Posterior cingulate gyrus (tissue), 11 donors: ENCODE measurements around the gene GPR15.

Experiments
- DNase-seq, 10 donors: peaks; one replicate each; pipeline versions ENCODE4 v3.0.0 to v3.0.0-alpha.2; 2020 to 2021; ENCODE audit warnings: mixed read lengths in 3 of 10
- intact Hi-C: fragments of 100-400 bp; cut with DNase I; formaldehyde crosslinking; loops from one replicate; pipeline ENCODE4 v1.15.1; 2023

Gene GPR15

DNA sequence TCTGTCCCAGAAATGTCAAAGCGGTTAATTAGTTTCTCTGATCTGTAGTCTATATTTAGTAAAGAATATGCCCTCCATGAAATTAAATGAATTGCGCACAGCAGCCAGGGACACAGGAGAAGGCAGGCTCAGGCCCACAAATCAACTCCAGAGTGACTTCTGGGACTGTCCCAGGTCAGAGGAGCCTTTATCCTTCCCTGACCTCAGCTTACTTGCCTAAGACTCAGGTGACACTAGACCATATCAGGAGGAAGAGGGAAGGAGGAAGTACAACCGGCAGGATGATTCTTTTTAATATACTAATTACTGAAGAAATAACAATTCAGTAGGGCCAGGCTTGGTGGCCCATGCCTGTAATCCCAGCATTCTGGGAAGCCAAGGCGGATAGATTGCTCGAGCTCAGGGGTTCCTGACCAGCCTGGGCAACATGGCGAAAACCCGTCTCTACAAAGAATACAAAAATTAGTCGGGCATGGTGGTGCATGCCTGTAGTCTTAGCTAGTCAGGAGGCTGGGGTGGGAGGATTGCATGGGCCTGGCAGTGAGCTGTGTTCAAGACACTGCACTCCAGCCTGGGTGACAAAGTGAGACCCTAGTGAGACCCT lies 1.8 kb upstream of the GPR15 start:
- intact Hi-C loops: no loop called here
- no peak for DNase-seq

- DNase-seq: no peak
- intact Hi-C loops: no loop called here
These were observed 1.1 kb upstream of the GPR15 start for GRCh38 chr3:98530676-98531075.

GRCh38 chr3:98532275-98532637 lies 478 bp downstream of the GPR15 start:
- intact Hi-C loops: no loop called here
- DNase-seq: no peak

DNA sequence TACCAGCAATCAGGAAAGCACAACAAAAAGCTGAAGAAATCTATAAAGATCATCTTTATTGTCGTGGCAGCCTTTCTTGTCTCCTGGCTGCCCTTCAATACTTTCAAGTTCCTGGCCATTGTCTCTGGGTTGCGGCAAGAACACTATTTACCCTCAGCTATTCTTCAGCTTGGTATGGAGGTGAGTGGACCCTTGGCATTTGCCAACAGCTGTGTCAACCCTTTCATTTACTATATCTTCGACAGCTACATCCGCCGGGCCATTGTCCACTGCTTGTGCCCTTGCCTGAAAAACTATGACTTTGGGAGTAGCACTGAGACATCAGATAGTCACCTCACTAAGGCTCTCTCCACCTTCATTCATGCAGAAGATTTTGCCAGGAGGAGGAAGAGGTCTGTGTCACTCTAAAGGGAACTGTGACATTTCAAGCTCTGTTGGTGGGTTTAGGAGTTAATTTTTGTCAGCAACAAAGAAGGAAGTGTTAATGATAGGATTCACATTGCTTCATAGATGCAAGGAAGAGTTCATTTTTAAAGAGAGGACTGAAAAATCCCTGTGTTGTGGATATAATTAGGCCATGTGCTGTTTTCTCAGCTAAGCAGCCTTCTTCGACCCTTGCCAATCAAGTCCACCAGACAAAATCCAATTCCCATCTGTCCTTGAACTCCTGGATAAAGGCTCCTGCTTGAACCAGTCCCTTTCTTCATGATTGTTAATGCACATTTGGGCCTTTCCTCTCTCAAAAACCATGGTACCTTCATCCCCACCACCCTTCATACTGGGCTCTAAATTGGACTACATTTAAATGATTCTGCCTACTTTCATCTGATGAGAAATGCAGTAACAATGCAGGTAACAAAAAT lies 1.2 kb downstream of the GPR15 start:
- intact Hi-C loops: no loop called here

GRCh38 chr3:98534168-98534567 lies 2.4 kb downstream of the GPR15 start:
- DNase-seq: no peak
- intact Hi-C loops: no loop called here

More for the DNA sequence above, 1.2 kb downstream of the GPR15 start:
- no peak for DNase-seq

DNA sequence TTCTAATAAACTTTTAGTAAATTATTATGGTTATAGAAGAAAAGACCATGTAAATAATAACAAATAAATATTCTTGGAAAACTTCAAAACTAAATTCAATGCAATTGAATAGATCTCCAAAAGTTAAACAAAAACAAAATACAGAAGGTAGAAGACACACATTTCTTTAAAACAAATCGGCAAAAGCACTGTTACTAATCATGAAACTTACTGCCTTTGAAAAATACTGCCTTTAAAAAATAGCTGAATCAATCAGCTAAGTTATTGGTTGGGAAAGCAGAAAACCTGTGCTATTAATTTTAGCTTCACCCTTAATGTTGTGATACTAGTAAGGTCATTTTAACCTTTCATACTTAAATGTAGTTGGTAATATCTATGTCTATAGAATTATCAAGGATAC lies 3.0 kb downstream of the GPR15 start:
- intact Hi-C loops: no loop called here
- no peak for DNase-seq

DNA sequence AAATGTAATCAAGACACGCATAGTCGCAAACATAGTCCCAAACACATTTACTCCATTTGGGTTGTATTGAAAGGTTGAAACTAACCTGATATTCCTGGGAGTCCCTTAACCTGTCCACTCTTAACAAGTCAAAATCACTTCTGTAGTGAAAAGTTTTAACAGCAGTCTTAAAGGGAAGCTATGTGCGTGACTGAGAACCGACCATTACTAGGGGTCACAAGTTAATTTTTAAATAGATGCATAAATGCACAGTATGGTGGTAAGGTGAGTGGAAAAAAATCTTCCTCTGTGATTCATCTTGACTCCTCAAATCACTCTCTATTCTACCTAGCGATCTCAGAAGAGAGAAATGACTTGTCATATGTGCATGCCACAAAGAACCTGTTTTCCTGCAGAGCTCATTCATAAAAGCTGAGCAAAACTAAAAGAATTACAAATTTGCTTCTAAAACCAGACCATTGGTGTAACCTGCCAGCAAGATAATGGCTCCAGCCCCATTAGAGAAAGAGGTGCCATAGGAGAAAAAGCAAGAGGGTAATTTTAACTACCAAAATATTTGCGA lies 4.8 kb downstream of the GPR15 start:
- intact Hi-C loops: no loop called here
- DNase-seq: no peak

- intact Hi-C loops: no loop called here
- DNase-seq: no peak
These were observed 8.6 kb downstream of the GPR15 start for GRCh38 chr3:98540346-98540745.

DNA sequence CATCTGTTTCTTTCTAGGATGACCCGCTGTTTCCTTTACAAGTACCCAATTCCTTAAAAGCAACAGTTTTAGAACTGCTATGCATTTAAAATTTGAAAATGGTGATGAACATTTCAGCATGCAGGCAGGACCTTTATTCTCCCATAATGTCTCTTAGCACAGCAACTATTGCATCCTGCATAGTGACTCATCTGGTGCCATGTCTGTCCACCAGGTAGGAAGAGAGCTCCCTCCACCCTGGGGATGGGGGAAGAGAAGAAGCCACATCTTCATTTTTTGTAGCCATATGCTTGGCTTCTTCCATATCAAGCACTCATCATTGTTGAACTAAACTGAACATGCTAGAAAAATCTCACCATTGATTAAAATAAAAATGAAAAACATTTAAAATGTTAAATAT lies 9.9 kb downstream of the GPR15 start:
- DNase-seq: no peak
- intact Hi-C loops: no loop called here

DNA sequence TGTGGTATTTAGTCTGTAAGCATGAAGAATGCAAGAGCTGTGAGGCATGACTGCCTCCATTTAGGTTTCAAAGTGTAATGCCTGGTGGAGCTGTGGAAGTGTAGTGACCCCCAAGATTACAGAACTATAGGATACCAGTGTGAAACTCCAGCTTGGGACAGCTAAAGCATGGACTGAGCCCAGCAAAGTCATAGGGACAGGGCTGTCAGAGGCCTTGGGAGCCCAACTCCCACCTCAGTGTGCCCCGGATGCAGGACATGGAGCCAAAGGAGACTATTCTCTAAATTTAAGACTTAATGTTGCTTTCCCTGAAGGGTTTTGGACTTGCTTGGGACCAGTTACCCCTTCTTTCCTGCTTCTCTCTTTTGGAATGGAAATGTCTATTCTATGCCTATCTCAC lies 10.8 kb downstream of the GPR15 start:
- intact Hi-C loops: no loop called here
- DNase-seq: no peak

GRCh38 chr3:98545940-98546339 lies 14.2 kb downstream of the GPR15 start:
- intact Hi-C loops: no loop called here
- DNase-seq: no peak

DNA sequence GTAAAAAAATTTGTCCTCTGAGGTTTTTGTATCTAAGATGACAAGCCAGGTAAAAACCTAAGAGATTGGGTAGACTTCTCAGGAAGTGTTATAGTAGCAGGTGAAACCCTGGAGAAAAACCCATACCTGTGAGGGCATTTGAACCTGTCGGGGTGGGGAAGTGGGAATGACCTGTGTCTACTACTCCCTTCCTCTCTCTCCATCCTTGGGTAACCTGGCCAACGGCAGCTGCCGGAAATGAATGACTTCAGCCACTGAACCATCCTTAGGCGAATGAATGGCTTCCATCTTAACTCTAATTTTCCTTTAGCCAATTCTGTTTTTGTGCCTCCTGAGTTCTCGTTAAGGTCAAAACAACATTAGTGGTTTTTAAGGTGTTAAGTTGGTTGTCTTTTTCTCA lies 16.8 kb downstream of the GPR15 start:
- intact Hi-C loops: no loop called here

DNA sequence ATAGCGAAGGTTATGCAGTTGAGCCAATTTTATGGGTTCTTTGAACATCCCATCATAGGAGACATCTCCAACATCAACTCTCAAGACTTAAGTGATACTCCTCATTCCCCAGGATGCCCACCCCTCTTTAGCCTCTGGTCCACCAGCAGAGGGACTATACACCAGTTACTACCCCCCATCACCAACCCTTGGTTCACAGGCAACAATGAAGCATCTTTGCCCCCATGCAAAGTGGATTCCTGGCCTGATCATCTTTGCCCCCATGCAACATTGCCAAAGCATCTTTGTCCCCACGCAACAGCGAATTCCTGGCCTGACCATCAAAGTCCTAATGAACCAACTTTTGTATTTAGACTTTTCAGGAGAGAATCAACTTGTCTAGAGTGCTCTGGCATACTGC lies 19.1 kb downstream of the GPR15 start:
- intact Hi-C loops: no loop called here
- DNase-seq: no peak

More for the DNA sequence above, 16.8 kb downstream of the GPR15 start:
- no peak for DNase-seq

GRCh38 chr3:98551236-98551635 lies 19.5 kb downstream of the GPR15 start:
- DNase-seq: no peak
- intact Hi-C loops: no loop called here

- intact Hi-C loops: no loop called here
These were observed 20.0 kb downstream of the GPR15 start for GRCh38 chr3:98551754-98552153.

DNA sequence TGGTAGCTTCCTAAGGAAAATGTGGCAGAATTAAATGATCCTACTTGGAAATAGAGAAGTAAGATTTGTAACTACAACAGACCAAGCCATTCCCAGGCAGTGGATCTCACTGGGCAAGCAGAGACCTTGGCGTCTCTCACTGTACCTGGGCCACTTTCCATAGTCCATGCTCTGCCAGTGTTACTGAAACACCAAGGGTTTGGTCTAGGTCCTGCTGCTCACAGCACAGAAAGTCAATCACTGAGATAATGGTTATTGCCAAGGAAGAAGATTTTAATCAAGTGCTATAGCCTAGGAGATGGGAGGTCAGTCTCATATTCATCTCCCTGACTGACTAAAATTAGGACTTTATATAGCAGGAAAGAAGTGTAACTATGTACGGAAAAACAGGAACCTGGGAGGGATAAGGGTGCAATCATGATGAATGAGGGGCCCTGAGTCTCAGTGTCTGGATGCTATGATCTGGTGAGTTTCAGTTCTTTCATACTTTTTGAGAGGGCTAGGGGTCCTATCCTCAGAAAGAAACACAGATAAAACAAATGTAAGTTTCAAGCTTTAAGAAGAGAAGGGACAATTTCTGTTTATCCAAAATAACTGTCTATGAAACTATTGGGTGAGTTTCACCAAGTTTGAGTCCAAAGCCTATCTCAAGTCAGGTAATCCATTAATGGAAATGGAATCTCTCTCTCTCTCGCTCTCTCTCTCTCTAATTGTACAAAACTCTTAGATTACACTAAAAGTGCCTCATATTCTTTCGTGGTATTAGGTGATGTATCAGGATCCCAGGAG lies 20.6 kb downstream of the GPR15 start:
- intact Hi-C loops: no loop called here
- DNase-seq: no peak

More at GRCh38 chr3:98551754-98552153, 20.0 kb downstream of the GPR15 start:
- no peak for DNase-seq

DNA sequence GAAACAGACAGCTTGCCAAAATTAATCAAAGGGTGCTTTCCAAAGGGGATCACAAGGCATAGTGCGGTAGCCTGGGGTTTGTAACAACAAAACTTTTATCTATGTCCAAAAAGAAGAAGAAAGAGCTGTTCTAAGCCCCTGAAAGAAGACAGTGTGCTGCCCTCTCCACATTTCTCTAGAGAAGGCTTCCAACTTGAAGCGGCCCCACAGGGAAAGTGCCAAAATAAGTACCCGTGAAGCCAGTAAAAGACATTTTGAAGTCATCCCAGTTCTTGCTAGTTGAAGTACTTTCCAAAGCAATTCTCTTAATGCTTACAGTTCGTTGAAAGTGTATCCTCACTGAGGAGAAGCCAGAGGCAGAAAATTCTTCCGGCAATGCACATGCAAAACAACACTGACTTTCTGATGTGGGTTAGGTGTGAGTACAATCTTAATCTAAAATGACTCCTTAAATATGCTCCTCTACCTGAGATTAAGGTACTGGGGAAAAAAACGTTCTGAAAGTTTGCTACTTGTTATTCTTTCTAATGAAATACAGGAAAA lies 21.3 kb downstream of the GPR15 start:
- no peak for DNase-seq
- intact Hi-C loops: no loop called here

DNA sequence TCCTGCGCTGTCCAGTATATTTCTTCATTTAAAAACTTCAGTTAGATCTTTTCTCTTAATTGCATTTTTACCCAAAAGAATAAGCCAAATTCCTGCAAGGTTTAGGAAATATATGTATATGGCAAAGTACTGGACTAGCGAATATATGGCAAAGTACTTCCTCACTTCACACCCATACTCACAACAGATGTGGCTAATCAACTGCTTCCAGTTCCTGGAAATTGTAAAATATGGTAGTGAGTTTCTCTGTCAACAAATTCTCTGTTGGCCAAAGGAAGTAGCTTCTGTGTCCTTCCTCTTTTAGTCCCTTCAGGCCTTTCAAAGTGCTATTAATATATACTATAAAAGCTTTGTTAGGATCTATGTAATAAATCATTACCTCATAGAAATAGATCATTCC lies 22.0 kb downstream of the GPR15 start:
- DNase-seq: no peak
- intact Hi-C loops: no loop called here

GRCh38 chr3:98554580-98554979 lies 22.8 kb downstream of the GPR15 start:
- DNase-seq: no peak
- intact Hi-C loops: no loop called here

- DNase-seq: no peak
- intact Hi-C loops: no loop called here
These were observed 23.2 kb downstream of the GPR15 start for GRCh38 chr3:98555025-98555379.
